HG03354 (cell line): Measurements from ENCODE around the gene CD38.
"Not testable (repeated sequence)": the region's sequence is repeated elsewhere in the genome, so short reads cannot be mapped to it uniquely, and the experiment has no call there.

ENCODE experiments used
- ATAC-seq: cut with Tn5 transposase; IDR thresholded peaks from one replicate; pipeline ENCODE4 v1.9.1; 2021; ENCODE audit warnings: mild to moderate bottlenecking; ENCODE audit not compliant: unreplicated experiment, poor library complexity, severe bottlenecking

The CD38 gene

DNA sequence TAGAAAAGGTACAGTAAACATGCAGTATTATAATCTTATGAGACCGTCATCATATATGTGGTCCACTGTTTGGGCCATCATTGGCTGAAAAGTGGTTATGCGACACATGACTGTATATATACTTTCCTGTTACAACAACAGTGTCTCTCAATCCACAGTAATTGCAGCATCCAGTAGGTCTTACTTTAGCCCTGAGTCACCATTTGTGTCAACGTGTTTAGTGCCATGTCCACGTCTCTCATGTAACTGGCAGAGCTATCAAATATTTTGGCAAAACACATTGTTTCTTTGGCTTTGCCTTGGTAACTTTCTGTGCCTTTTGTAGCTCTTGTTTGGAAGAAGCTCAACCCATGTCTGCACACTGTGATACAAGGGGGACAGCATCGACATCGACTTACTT is 73.8 kb downstream of the CD38 start:
- ATAC-seq, result no peak

DNA sequence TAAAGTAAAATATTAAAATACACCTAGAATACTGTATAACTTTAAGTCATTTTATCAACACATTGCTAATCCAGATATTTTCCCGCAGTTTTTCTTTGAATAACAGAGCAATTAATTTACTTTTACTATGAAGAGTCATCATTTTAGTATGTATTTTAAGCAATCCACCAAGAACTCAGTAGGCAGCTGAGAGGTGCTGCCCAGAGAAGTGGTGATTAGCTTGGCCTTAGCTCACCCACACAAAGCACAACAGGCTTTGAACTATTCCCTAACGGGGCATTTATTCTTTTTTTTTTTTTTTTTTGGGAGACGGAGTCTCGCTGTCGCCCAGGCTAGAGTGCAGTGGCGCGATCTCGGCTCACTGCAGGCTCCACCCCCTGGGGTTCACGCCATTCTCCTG is 74.4 kb downstream of the CD38 start:
- ATAC-seq, result no peak

DNA sequence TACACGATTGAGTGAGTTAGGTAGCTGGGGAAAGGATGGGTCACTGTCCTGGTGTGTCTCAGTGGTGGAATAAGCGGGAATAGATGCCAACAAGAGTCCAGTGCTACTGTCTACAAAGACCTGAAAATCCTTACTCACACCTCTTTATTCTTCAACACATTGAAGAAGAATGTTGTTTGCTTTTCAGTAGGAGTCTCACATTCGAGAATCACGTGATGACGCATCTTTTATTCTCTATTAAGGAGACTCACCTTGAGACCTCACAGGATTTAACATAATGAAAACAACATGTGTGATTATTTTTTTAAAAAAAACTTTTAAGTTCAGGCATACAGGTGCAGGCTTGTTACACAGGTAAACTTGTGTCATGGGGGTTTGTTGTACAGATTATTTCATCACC is 75.2 kb downstream of the CD38 start:
- no peak for ATAC-seq

DNA sequence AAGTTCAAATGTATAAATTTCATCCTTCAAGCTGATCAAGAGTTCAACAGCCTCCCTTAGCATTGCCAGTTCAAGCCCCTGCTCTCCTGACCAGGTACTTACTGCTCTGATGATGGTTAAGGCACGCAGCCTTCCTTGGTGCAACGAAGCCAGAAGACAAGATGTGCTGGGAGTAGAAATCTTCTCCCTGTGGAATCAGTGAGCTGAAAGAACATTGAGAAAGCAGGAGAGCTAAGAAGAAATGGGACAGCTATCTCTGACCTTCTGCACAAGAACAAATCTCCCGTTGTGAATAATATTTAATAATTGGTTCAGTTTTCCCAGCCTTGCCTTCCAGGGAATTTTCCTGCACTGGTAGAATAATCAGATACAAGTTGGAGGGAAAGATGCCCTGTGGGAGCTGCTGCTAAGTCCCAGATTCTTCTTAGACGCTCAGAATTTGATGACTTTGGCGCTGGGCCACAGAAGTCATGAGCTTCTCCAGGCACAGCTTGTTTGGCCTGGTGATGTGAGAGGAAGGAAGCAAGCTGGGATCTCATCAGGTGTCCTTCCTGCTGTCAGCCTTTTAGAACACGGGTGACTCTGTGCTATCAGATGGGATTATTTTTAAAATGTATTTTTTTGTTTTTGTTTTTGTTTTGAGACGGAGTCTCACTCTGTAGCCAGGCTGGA is 77.8 kb downstream of the CD38 start:
- ATAC-seq, result no peak

DNA sequence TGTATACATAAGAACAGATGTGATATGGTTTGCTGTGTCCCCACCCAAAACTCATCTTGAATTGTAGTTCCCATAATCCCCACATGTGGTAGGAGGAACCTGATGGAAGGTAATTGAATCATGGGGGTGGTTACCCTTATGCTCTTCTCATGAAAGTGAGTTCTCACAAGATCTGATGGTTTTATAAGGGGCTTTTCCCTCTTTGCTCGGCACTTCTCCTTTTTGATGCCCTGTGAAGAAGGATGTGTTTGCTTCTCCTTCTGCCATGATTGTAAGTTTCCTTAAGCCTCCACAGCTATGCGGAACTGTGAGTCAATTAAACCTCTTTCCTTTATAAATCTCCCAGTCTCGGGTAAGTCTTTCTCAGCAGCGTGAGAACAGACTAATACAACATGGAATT is 83.1 kb downstream of the CD38 start:
- not testable (repeated sequence) for ATAC-seq

DNA sequence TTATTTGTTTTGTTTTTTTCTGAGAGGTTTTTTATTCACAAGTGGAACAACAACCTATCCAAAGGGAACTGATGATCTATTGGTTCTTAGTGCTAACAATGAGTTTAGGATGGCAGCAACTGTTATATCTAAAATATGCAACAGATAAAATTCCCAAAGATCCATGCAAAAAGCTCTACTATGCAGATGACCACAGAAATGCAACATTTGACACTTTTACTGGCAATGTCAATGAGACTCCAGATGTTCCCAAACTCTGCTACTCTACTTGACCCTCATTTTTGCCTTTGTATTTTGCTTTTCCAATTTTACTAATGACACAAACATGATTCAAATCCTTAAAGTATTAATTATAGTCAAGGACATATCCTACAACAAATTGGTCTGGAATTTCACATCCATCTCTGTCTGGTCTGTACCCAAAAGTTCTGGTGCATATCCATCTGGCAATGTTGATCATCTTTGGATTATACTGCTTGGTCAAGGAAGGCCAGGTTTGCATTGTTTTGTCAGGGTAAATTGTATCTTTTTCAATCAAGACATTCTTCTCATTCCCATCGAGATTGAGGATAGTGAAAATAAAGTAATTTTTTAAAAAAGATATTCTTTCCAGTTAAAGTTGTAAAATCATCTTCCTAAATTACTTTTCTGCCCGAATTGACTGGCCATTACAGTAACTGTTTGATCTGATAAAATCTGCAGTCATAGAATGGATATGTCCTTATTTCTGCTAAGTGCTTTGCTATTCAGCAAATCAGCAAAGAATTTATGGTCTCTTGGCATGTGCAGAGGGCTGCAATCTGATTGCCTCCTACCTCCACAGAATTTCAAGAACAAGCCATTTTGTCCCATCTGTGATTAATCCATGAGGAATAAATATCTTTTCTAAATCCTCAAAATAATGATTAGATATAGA is 86.8 kb downstream of the CD38 start:
- no peak for ATAC-seq

DNA sequence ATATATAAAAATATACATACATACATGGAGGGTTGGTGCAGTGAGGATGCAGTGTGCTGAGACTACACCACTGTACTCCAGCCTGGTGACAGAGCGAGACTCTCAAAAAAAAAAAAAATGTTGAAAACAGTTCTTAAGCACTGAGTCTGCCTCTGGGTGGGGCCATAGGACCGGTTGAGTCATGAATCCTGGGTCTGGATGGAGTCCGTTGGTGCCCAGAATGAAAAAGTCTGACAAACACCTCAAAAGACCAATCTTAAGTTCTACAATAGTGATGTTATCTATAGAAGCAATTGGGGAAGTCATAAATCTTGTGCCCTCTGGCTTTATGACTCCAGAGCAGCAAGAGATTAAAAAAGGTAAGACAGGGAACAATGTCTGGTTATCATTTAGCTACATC is 90.0 kb downstream of the CD38 start:
- no peak for ATAC-seq

DNA sequence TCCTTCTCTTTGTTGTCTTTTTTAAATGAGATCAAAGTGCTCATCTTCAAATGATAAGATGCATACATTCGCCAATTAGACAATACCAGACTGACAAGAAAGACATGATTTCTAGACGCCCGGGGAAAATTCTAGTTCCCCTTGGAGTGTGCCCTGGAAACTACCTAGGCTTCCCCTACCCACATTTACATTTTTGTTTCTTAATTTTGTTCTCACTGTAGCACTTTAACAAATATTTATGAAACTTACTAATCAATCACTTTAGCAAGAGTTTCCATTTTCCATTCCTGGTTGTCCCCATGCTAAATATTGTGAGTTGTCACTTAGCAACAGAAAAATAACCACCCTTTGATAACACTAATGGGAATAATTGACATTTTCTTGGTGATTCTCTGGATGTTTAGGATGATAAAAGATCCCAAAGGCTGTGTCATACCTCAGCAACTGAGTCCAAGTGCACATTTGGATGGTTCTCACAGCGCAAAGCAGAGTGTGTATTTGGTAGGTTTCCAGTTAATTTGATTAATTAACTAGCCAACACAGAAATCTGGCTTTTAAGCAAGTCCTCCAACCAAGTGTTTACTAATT is 90.8 kb downstream of the CD38 start:
- ATAC-seq, result no peak

DNA sequence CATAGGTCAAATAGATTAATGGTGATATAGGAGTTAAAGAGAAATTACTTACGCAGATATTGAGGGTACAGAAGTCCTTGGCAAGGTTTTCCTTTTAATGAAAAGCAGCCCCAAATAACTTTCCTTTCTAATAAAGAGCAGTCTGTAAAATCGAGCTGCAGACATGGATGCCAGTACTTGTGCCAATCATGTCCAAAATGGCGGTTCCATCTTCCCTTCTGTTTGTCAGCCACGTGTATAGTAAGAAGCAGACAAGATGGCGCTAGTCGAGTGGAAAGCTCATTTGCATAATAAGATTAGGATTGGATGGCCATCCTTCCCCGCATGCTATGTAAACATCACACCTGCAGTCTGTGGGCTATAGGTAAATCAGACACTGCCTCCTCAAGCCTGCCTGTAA is 92.0 kb downstream of the CD38 start:
- no peak for ATAC-seq

DNA sequence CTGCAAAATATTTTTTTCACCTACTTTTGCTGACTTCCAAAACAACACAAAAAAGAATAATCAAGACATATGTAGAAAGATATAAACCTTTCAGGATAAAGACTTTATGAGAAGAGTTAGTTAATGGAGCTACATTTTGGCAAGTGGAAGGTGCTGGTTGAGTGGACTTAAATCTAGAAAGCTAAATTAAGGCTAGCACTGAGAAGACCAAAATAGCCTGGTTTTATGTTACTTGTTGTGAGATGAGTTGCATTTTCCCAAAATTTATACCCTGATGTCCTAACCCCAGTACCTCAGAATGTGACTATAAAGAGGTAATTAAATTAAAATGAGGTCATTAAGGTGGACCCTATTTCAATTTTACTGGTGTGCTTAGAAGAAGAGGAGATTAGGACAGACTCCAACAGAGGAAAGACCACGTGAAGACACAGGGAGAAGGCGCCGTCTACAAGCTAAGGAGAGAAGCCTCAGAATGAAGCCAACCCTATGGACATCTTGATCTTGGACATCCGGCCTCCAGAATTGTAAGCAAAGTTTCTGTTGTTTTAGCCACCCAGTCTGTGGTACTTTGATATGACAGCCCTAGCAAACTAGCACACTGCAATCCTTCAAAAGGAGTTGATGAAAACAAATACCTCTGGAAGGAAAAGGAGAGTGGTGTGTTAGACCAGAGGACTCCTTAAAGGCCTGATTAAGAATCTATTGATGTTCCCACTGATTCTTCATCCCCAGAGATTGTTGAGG is 93.0 kb downstream of the CD38 start:
- ATAC-seq, result no peak

DNA sequence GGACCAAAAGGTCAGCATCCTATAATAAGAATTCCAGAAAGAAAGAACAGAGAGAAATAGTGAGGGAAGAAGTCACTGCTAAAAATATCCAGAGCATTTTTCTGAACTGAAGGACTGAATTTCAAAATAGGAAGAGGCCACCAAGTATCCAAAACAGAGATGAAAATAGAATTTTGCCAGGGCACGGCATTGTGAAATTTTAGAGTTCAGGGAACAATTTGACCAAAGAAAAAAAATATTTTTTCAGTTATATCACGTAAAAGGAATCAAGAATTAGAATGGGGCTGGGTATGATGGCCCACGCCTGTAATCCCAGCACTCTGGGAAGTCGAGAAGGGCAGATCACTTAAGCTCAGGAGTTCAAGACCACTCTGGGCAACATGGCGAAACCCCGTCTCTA is 95.0 kb downstream of the CD38 start:
- no peak for ATAC-seq

DNA sequence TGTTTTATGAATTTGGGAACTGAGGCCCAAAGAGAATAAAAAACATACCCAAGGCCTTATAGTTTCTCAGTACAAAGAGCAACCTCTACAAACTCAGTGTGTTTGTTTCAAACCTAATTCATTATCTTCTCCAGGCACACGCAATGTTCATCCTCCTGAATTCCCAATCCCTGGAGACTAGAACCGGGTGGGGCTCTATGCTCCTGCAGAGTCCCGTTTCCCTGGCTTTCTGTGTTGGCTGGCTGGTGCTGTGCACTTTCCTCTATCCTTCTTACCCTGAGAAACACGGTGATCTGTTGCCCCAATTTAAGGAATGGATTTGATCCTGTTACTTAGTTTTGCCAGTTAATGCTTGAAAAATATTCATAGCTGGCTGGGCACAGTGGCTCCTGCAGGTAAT is 96.5 kb downstream of the CD38 start:
- ATAC-seq, result no peak

DNA sequence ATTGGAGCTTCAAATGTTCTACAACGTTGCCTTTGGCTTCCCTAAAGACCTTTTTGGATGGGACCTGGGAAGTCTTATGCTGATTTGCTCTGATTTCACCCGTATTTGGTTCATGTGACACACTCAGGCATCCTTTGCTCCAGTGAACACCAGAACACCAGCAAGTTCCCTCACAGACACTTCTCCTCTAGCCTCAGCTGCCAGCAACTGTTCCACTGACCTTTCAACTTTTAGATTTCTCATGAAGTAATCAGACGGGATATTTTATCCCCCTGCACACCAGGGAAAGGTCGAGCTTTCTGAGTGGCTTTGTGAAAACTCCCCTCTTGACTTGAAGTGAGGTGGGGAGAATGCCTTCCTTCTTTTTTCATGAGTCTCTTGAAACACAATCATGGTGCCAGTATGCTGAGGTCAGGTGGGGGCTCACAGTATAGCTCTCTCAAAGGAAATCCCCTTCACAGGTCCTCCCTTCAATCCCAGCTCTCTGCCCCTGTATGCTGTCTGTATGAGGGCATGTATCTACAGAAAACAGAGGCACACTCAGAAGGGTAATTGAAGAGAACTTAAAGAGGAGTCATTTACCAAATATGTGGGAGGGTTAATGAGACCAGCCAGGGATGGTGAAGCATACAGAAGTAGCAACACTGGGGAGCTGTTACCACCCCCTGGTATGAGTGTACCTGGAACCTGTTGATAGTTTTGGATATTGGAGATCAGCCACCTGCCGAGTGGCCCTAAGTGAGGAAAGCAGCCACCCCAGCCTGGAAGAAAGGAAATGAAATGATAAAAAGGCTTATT is 97.7 kb downstream of the CD38 start:
- no peak for ATAC-seq

DNA sequence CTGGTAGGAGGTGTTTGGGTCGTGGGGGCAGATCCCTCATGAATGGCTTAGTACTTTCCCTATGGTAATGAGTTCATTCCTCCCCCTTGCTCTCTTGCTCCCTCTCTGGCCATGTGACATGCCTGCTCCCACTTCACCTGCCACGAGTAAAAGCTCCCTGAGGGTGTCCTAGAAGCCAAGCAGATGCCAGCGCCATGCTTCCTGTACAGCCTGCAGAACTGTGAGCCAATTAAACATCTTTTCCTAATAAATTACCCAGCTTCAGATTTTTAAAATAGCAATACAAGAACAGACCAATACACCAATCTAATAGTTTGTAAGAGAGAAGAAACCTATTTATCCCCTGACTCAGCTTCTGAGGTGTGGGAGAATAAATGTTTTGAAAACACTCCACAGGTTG is 99.9 kb downstream of the CD38 start:
- no peak for ATAC-seq

DNA sequence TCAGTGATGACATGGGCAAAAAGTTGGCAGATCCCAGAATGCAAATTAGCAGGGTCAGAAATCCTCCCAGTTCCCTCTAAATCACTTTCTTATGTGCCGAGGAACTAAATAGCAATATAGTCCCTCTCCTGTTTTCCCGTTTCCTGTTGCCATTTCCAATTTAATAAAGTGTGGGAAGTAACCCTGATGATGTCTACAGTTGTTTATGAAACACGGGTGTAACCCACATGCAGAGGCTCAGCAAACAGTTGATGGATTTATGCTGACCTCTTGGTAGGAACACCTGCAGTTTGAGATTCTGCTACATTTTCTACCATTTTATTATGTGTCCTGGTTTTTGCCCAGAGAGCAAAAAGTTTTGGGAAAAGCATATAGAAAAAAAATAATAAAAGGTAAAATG is 103.7 kb downstream of the CD38 start:
- no peak for ATAC-seq

DNA sequence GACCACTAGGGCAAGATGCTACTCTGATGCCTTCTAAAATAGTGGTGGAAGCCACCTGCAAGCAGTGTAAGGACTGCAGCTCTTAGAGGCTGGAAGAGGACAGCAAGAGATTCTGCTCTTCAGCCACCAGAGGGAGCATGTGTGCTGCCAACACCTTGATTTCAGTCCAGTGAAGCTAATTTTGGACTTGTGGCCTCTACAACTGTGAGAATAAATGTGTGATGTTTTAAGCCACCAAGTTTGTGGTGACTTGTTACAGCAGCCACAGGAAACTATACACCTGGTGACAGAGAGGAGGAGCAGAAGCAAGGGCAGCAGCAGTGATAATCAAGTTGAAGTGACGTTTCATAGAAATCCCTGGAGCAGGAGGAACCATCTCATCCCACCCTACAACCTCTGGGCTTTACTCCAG is 104.6 kb downstream of the CD38 start:
- peak; percentile 97 for ATAC-seq

DNA sequence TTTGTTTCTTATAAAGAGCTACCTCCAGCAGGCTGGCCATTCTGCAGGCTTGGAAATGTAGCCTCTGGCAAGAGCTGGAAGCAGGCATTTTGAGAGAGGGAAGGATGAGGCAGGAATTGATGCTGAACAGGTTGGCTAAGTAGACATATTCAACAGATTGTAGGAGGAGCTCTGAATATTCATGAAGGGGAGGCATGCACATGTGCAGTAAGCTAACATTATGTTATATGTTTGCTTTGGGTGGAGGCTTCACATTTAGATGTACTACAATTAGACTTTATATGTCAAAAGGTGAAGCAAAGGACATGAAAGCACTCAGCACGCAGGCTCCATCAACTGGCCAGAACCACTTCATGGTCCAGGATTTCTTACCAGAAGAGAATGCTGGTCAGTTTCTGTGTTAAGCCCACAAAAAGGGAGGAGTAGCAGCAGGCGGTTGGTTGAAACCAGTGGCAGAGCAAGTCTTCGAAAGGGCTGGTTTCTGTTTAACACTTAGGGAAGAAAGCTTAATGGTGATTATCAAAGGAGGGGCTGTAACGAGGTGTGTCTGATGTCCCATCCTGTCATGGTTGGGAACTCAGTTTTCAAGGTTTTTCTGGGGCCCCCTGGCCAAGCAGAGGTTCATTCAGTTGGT is 105.6 kb downstream of the CD38 start:
- ATAC-seq, result no peak

DNA sequence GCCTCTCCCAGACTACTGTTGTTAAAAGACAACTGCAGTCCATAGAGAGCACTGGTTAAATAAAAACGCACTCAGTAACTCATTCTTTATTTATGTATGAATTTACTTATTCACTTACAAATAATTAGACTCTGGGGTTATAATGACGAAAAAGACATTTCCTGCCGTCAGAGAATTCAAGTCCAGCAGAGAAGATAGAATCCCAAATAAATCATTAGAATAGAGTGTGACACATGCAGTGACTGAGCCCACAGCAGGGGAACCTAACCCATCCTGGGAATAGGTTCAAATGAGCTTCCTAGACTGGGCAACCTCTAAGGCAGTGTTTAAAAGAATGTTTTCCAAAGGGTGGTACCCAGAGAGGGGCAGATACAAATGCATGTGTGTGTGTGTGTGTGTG is 106.5 kb downstream of the CD38 start:
- no peak for ATAC-seq

DNA sequence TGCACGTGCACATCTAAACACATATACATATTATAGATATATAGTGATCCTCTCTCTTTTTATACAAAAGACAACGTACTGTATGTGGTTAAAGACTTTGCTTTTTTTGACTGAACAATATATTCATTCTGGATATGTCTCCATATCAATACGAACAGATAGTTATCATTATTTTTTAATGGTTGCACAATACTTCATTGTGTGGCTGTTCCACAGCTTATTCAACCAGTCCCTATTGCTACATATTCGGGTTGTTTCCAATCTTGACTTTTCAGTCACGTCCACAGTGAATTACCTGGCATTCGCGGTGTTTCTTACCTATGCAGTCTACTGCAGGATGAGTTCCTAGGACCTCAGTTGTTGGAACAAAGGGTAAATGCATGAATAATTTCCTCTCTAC is 107.3 kb downstream of the CD38 start:
- no peak for ATAC-seq
